PC-9 (cell line): ENCODE data around the gene GLDN. TPM values are rescaled to one million over a fixed set of nuclear protein-coding genes. Genes with fewer than 3 reads are reported as not detected.
A peak's percentile ranks its signal among the peaks of the same experiment; 100 is the strongest.

Experiments
- Bru-seq: library from RNA; stranded (reverse); fragments of 400-500 nt; gene quantifications from one replicate; lab custom pipeline; 2021; lab: Mats Ljungman, UMichigan
- BruChase-seq, 2 experiments: library from RNA; stranded (reverse); fragments of 400-500 nt; gene quantifications; one replicate each; lab custom pipeline; 2021; lab: Mats Ljungman, UMichigan
- BruUV-seq: library from RNA; stranded (reverse); fragments of 400-500 nt; replicated peaks from 2 replicates; lab custom pipeline; 2021; lab: Mats Ljungman, UMichigan
- CTCF ChIA-PET: fragments of 300-600 bp; sonication (Branson Sonifier 250); formaldehyde crosslinking; loops from one replicate; lab custom pipeline; 2022; ENCODE audit warnings: antibody characterized with exemption; lab: Charles Lee
- POLR2A ChIA-PET: fragments of 300-600 bp; sonication (Branson Sonifier 250); formaldehyde crosslinking; loops from one replicate; lab custom pipeline; 2022; ENCODE audit warnings: antibody characterized with exemption; ENCODE audit not compliant: unreplicated experiment; lab: Charles Lee
- DNase-seq, 2 experiments: peaks; one replicate each; pipeline versions ENCODE4 v3.0.0 to v3.0.0-alpha.2; 2015 to 2022; ENCODE audit warnings: mixed read lengths in 1 of 2
- H2AFZ ChIP-seq: fragments of 200-600 bp; sonication (generic); 2 replicates; pipeline ENCODE4 v1.8.1; 2017; ENCODE audit warnings: antibody characterized with exemption
- H3F3A ChIP-seq: fragments of 200-600 bp; sonication (generic); 2 replicates; pipeline ENCODE4 v1.8.1; 2017; ENCODE audit warnings: antibody characterized with exemption, mild to moderate bottlenecking, low read depth; ENCODE audit not compliant: insufficient read depth
- H3K27ac ChIP-seq: fragments of 200-600 bp; sonication (generic); 2 replicates; pipeline ENCODE4 v1.6.1; 2016; ENCODE audit warnings: mixed run types
- H3K27me3 ChIP-seq: fragments of 200-600 bp; sonication (generic); 2 replicates; pipeline ENCODE4 v1.6.1; 2016; ENCODE audit warnings: low read depth, mixed run types; ENCODE audit not compliant: insufficient read depth
- H3K36me3 ChIP-seq: fragments of 200-600 bp; sonication (generic); 2 replicates; pipeline ENCODE4 v1.6.1; 2016; ENCODE audit warnings: low read depth, mixed run types
- H3K4me1 ChIP-seq: fragments of 200-600 bp; sonication (generic); replicated peaks from 2 replicates; pipeline ENCODE4 v1.6.1; 2016; ENCODE audit warnings: mixed run types; ENCODE audit not compliant: insufficient read depth
- H3K4me2 ChIP-seq: fragments of 200-600 bp; sonication (generic); 2 replicates; pipeline ENCODE4 v1.6.1; 2017; ENCODE audit warnings: mixed run types
- H3K4me3 ChIP-seq: fragments of 200-600 bp; sonication (generic); 2 replicates; pipeline ENCODE4 v1.6.1; 2016; ENCODE audit warnings: mixed run types
- H3K79me2 ChIP-seq: fragments of 200-600 bp; sonication (generic); 2 replicates; pipeline ENCODE4 v1.6.1; 2017; ENCODE audit warnings: low read depth, mixed run types
- H3K9me2 ChIP-seq: fragments of 200-600 bp; sonication (generic); 2 replicates; pipeline ENCODE4 v1.8.1; 2017; ENCODE audit warnings: mild to moderate bottlenecking; ENCODE audit not compliant: insufficient read depth
- H3K9me3 ChIP-seq: fragments of 200-600 bp; sonication (generic); 2 replicates; pipeline ENCODE4 v1.8.1; 2016; ENCODE audit warnings: low read depth; ENCODE audit not compliant: insufficient read depth
- H4K20me1 ChIP-seq: fragments of 200-600 bp; sonication (generic); 2 replicates; pipeline ENCODE4 v1.8.1; 2017; ENCODE audit not compliant: insufficient read depth
- CTCF ChIP-seq: fragments of 200-600 bp; sonication (generic); conservative IDR thresholded peaks from 2 replicates; pipeline ENCODE4 v1.6.1; 2017; ENCODE audit warnings: mixed run types, antibody characterized with exemption, mild to moderate bottlenecking, moderate library complexity
- EZH2 ChIP-seq: fragments of 200-600 bp; sonication (generic); IDR thresholded peaks from 2 replicates; pipeline ENCODE4 v1.8.0; 2017; ENCODE audit warnings: antibody characterized with exemption, low read depth
- intact Hi-C: fragments of 100-400 bp; cut with micrococcal nuclease; formaldehyde crosslinking; loops from one replicate; pipeline ENCODE4 v1.10.0; 2022; ENCODE audit not compliant: unreplicated experiment
- long read RNA-seq: library from polyadenylated mRNA; stranded (forward); transcript quantifications from one replicate; pipeline ENCODE4 v2.0.0, GENCODE V29; 2022
- total RNA-seq: library from RNA; stranded (reverse); gene quantifications from 2 replicates; pipeline ENCODE4 v1.2.3, GENCODE V29; 2021

GLDN gene
- total RNA-seq: not detected in 2 replicates
- Bru-seq, nascent RNA: percentile 1 among the genes with signal in this experiment
- percentile 4 among the genes with signal in this experiment for BruChase-seq, experiment 1, labeled RNA remaining after a 2-hour chase
- BruChase-seq, experiment 2, labeled RNA remaining after a 6-hour chase: percentile 4 among the genes with signal in this experiment
- long read RNA-seq: 0 reads

- Histone ChIP-seq H3K4me1 (no peaks in the 10 kb centered on the region), H3K9me3 (no peaks in the 10 kb centered on the region), H4K20me1 (no peaks in the 10 kb centered on the region), H3K36me3 (no peaks in the 10 kb centered on the region), H3K4me2 (no peak within 1 kb of the TSS; the same call in 1 of the 2 replicates), H2AFZ (no peak within 1 kb of the TSS), H3K9me2 (no peaks in the 10 kb centered on the region), H3F3A (no peaks in the 10 kb centered on the region), H3K27ac (no peak within 1 kb of the TSS), H3K79me2 (no peaks in the 10 kb centered on the region), H3K4me3 (no peak within 1 kb of the TSS), H3K27me3 (no peaks in the 10 kb centered on the region)
- BruUV-seq: no TSS peak
- CTCF ChIA-PET: no interaction called here
- peak in 1 of 2 experiments; percentile 20 for DNase-seq
- intact Hi-C loops: no loop called here
- TF ChIP-seq CTCF (no peak), EZH2 (no peak)
- POLR2A ChIA-PET: no interaction called here
These were observed at the start of gene GLDN for GRCh38 chr15:51341366-51342226. Gene GLDN, plus strand, starts transcription at chr15:51341655. Its CDS starts 30 bp downstream, at chr15:51341685.

- H3K9me3 ChIP-seq: no peaks in the 10 kb centered on the region
- intact Hi-C loops: no loop called here
- BruUV-seq: no TSS peak
- no peaks in the 10 kb centered on the region for H3K9me2 ChIP-seq
- no peak for DNase-seq
- H3K27me3 ChIP-seq: no peaks in the 10 kb centered on the region
- no peak overlapping the region for H3K27ac ChIP-seq
- H3K4me2 ChIP-seq: no peak overlapping the region
- H3F3A ChIP-seq: no peaks in the 10 kb centered on the region
- ChIA-PET CTCF (no interaction called here), POLR2A (no interaction called here)
- no peaks in the 10 kb centered on the region for H3K79me2 ChIP-seq
- no peak for TF ChIP-seq CTCF
- TF ChIP-seq EZH2: no peak
- no peaks in the 10 kb centered on the region for H3K4me1 ChIP-seq
- H3K36me3 ChIP-seq: no peaks in the 10 kb centered on the region
- no peaks in the 10 kb centered on the region for H4K20me1 ChIP-seq
- no peak overlapping the region for H2AFZ ChIP-seq
- H3K4me3 ChIP-seq: no peak overlapping the region
These were observed 42.8 kb upstream of the GLDN start for GRCh38 chr15:51298620-51299019.

- TF ChIP-seq CTCF: no peak
- no peak for TF ChIP-seq EZH2
- H2AFZ ChIP-seq: no peak overlapping the region
- ChIA-PET POLR2A (no interaction called here), CTCF (interaction anchor here (0.6 kb wide), 1 partner anchor 136 kb away, joined by 3 read pairs; no protein-coding TSS in a partner anchor)
- BruUV-seq: no TSS peak
- intact Hi-C loops: no loop called here
- H3K36me3 ChIP-seq: no peaks in the 10 kb centered on the region
- no peaks in the 10 kb centered on the region for H3K27me3 ChIP-seq
- no peaks in the 10 kb centered on the region for H3K4me1 ChIP-seq
- no peaks in the 10 kb centered on the region for H3F3A ChIP-seq
- DNase-seq: no peak
- H3K79me2 ChIP-seq: no peaks in the 10 kb centered on the region
- no peaks in the 10 kb centered on the region for H4K20me1 ChIP-seq
- no peak overlapping the region for H3K4me3 ChIP-seq
- no peak overlapping the region for H3K4me2 ChIP-seq
- no peaks in the 10 kb centered on the region for H3K9me3 ChIP-seq
- no peaks in the 10 kb centered on the region for H3K9me2 ChIP-seq
- H3K27ac ChIP-seq: no peak overlapping the region
These were observed 42.1 kb upstream of the GLDN start for GRCh38 chr15:51299187-51300015.
